K562 (cell line): ENCODE measurements around the gene LCLAT1. TPM values are rescaled to one million over a fixed set of nuclear protein-coding genes. Genes with fewer than 3 reads are reported as not detected.
A peak's percentile ranks its signal among the peaks of the same experiment; 100 is the strongest.

ENCODE experiments used
- ATAC-seq: fragments of 200-7000 bp; cut with Tn5 transposase; 3 replicates; pipeline ENCODE4 v1.9.1; 2020; ENCODE audit warnings: moderate library complexity
- BruUV-seq: library from RNA; stranded (reverse); fragments of 400-500 nt; replicated peaks from 2 replicates; lab custom pipeline; 2021; lab: Mats Ljungman, UMichigan
- CTCF ChIA-PET: fragments of 300-600 bp; formaldehyde crosslinking; extraction: SDS; loops from one replicate; lab custom pipeline; 2021; ENCODE audit warnings: low intra/inter-chr PET ratio; lab: Yijun Ruan, JAX
- POLR2A ChIA-PET: fragments of 300-600, 350-650 bp; sonication (Branson Sonifier 250); formaldehyde crosslinking; extraction: SDS; loops from one replicate; lab custom pipeline; 2021; ENCODE audit warnings: antibody characterized with exemption, inconsistent platforms; lab: Yijun Ruan, JAX
- DNase-seq, 4 experiments: peaks; one replicate each; pipeline versions ENCODE4 v3.0.0 to v3.0.0-alpha.2; 2011 to 2018; ENCODE audit warnings: low spot score in 3 of 4, mixed read lengths in 3 of 4; ENCODE audit errors: extremely low read depth in 1 of 4
- FAIRE-seq: peaks from 2 replicates; lab custom pipeline; 2011; peaks lifted over from hg19 to GRCh38; lab: Jason Lieb, UNC
- H2AFZ ChIP-seq: 2 replicates; pipeline ENCODE4 v1.6.0; 2011; ENCODE audit warnings: low read depth, low read length, control low read depth, inconsistent platforms
- H3K27ac ChIP-seq: fragments of 200-600 bp; 3 replicates; pipeline ENCODE4 v1.8.0; 2011; ENCODE audit warnings: low read depth, mild to moderate bottlenecking, control low read depth, inconsistent platforms, low read length, moderate library complexity, mixed read lengths; ENCODE audit errors: extremely low read depth
- H3K27me3 ChIP-seq, 2 experiments: fragments of 300-600 bp in 1 of 2; 2 replicates in 1 of 2; 3 replicates in 1 of 2; pipeline versions ENCODE4 v1.6.0 to v1.8.0; 2011; ENCODE audit warnings: inconsistent platforms in 2 of 2, low read length in 2 of 2, mild to moderate bottlenecking in 1 of 2, mixed read lengths in 1 of 2, moderate library complexity in 1 of 2; ENCODE audit not compliant: control insufficient read depth in 2 of 2, insufficient read depth in 2 of 2
- H3K36me3 ChIP-seq: fragments of 300-600 bp; 3 replicates; pipeline ENCODE4 v1.8.0; 2011; ENCODE audit warnings: mild to moderate bottlenecking, low read length, inconsistent platforms; ENCODE audit not compliant: control insufficient read depth, insufficient read depth
- H3K4me1 ChIP-seq, 2 experiments: fragments of 200-600 bp in 1 of 2; replicated peaks in 1 of 2; 2 replicates in 1 of 2; 3 replicates in 1 of 2; pipeline versions ENCODE4 v1.5.1 to v1.8.0; 2011; ENCODE audit warnings: inconsistent platforms in 2 of 2, low read length in 2 of 2, mild to moderate bottlenecking in 1 of 2, mixed read lengths in 1 of 2, moderate library complexity in 1 of 2; ENCODE audit not compliant: control insufficient read depth in 2 of 2, insufficient read depth in 2 of 2
- H3K4me2 ChIP-seq: 2 replicates; pipeline ENCODE4 v1.6.1; 2011; ENCODE audit warnings: low read length, control low read depth, inconsistent platforms, mixed read lengths; ENCODE audit not compliant: insufficient read depth
- H3K4me3 ChIP-seq: fragments of 200-600 bp; sonication (generic), shearing (Covaris generic); 2 replicates; pipeline ENCODE4 v1.5.1; 2016; ENCODE audit warnings: control low read depth, inconsistent platforms
- H3K79me2 ChIP-seq: fragments of 200-600 bp; 3 replicates; pipeline ENCODE4 v1.8.0; 2011; ENCODE audit warnings: low read length, inconsistent platforms; ENCODE audit not compliant: control insufficient read depth, insufficient read depth
- H3K9ac ChIP-seq, 2 experiments: 2 replicates each; pipeline versions ENCODE4 v1.6.0 to v1.6.1; 2011; ENCODE audit warnings: low read depth in 2 of 2, low read length in 2 of 2, control low read depth in 1 of 2, inconsistent platforms in 1 of 2, mild to moderate bottlenecking in 1 of 2, mixed read lengths in 1 of 2; ENCODE audit not compliant: insufficient read depth in 1 of 2
- H3K9me1 ChIP-seq: one replicate; pipeline ENCODE4 v1.6.0; 2011; ENCODE audit warnings: inconsistent platforms, mild to moderate bottlenecking, low read length, moderate library complexity; ENCODE audit not compliant: control insufficient read depth, insufficient read depth
- H3K9me3 ChIP-seq: replicated peaks from 2 replicates; pipeline ENCODE4 v1.5.1; 2011; ENCODE audit warnings: low read depth, low read length, inconsistent platforms; ENCODE audit not compliant: control insufficient read depth, insufficient read depth
- H4K20me1 ChIP-seq: replicated peaks from 2 replicates; pipeline ENCODE4 v1.6.1; 2011; ENCODE audit warnings: low read length, inconsistent platforms, mixed read lengths; ENCODE audit not compliant: control insufficient read depth, insufficient read depth
- KDM1A ChIP-seq, 2 experiments: fragments of 450-650 bp; IDR thresholded peaks; 2 replicates each; pipeline ENCODE4 v1.6.1; 2016; ENCODE audit warnings: mild to moderate bottlenecking in 2 of 2
- LEF1 ChIP-seq: fragments of 450-650 bp; IDR thresholded peaks from 2 replicates; pipeline ENCODE4 v1.6.1; 2016; ENCODE audit warnings: mild to moderate bottlenecking
- MXD1 ChIP-seq: fragments of 250-450 bp; sonication (Bioruptor Pico); IDR thresholded peaks from 2 replicates; pipeline ENCODE4 v1.8.0; 2021; ENCODE audit warnings: borderline replicate concordance, mild to moderate bottlenecking, moderate library complexity; ENCODE audit not compliant: poor library complexity, severe bottlenecking
- NFE2 ChIP-seq: IDR thresholded peaks from 2 replicates; pipeline ENCODE4 v1.6.1; 2014; ENCODE audit warnings: antibody characterized with exemption, low read depth
- NRF1 ChIP-seq, 2 experiments: fragments of 450-650 bp; IDR thresholded peaks in 1 of 2; conservative IDR thresholded peaks in 1 of 2; 2 replicates each; pipeline ENCODE4 v1.6.1; 2014; ENCODE audit warnings: mild to moderate bottlenecking in 2 of 2
- PCBP1 ChIP-seq: fragments of 200-400 bp; formaldehyde crosslinking; IDR thresholded peaks from 2 replicates; pipeline ENCODE4 v1.6.1; 2018; ENCODE audit warnings: mild to moderate bottlenecking, low read depth, low read length; ENCODE audit not compliant: poor library complexity, severe bottlenecking
- PTTG1 ChIP-seq: fragments of 450-650 bp; IDR thresholded peaks from 2 replicates; pipeline ENCODE4 v1.6.1; 2016; ENCODE audit warnings: low read depth, mild to moderate bottlenecking, missing genetic modification characterization, missing compliant biosample characterization
- RCOR1 ChIP-seq, 2 experiments: IDR thresholded peaks; 2 replicates each; pipeline ENCODE4 v1.6.1; 2012; ENCODE audit warnings: low read depth in 2 of 2, low read length in 2 of 2, borderline replicate concordance in 1 of 2, improper control_type of control experiment in 1 of 2
- SUPT5H ChIP-seq: fragments of 450-650 bp; IDR thresholded peaks from 2 replicates; pipeline ENCODE4 v1.6.1; 2016
- TGIF2 ChIP-seq: sonication (generic); formaldehyde crosslinking; IDR thresholded peaks from 2 replicates; pipeline ENCODE4 v1.8.1; 2022; ENCODE audit warnings: mild to moderate bottlenecking, missing genetic modification reagents, moderate library complexity
- YBX1 ChIP-seq: fragments of 450-650 bp; IDR thresholded peaks from 2 replicates; pipeline ENCODE4 v1.7.1; 2016; ENCODE audit warnings: mild to moderate bottlenecking
- ZKSCAN1 ChIP-seq: fragments of 150-350 bp; IDR thresholded peaks from 2 replicates; pipeline ENCODE4 v1.6.1; 2016; ENCODE audit warnings: low read depth, low read length
- ZKSCAN3 ChIP-seq: fragments of 250-450 bp; sonication (Bioruptor Pico); IDR thresholded peaks from 2 replicates; pipeline ENCODE4 v1.4.0; 2020
- ZNF12 ChIP-seq: sonication (generic); formaldehyde crosslinking; IDR thresholded peaks from 2 replicates; pipeline ENCODE4 v1.4.0; 2020; ENCODE audit warnings: mild to moderate bottlenecking, missing genetic modification reagents
- WGBS: fragments of 100-300 bp; shearing (Covaris generic); methylation state at CpG from one replicate; pipeline ENCODE4 v1.1.6; 2016; ENCODE audit warnings: low coverage, mixed read lengths; ENCODE audit not compliant: insufficient coverage; ENCODE audit errors: missing lambda C conversion rate; 5-methylcytosine and 5-hydroxymethylcytosine counted together
- in situ Hi-C: fragments of 300-500 bp; cut with MboI; formaldehyde crosslinking; loops from 4 replicates; pipeline ENCODE4 v1.15.0; 2018; ENCODE audit warnings: inconsistent platforms, mixed read lengths
- intact Hi-C: fragments of 100-400 bp; cut with micrococcal nuclease; formaldehyde crosslinking; loops from 2 replicates; pipeline ENCODE4 v1.14.2; 2022
- polyA plus RNA-seq, 8 experiments: library from polyadenylated mRNA; depleted of rRNA in 4 of 8; stranded (reverse) in 5 of 8; unstranded in 3 of 8; fragments of >200 nt; fragmentation: Nextera tagmentation in 2 of 8; fragmentation: Illumina TruSeq in 1 of 8; extraction: Ambion mirVana in 2 of 8; extraction: Trizol in 1 of 8; gene quantifications; 2 replicates each; pipeline versions ENCODE4 v1.2.1 to v1.2.3, GENCODE V29; 2011 to 2014; ENCODE audit warnings: inconsistent platforms in 1 of 8, missing spikeins in 1 of 8
- total RNA-seq, 7 experiments: library from RNA; depleted of rRNA in 6 of 7; stranded (reverse); fragments of >200 nt in 6 of 7; fragmentation: Illumina TruSeq in 2 of 7; extraction: Trizol in 2 of 7; gene quantifications; 2 replicates each; pipeline versions ENCODE4 v1.2.1 to v1.2.3, GENCODE V29; 2011 to 2021; ENCODE audit warnings: low replicate concordance in 1 of 7
- TF ChIP-seq, protein P1 (sequence below), 2 experiments: IDR thresholded peaks; 2 replicates each; pipeline ENCODE4 v1.6.1; 2012; ENCODE audit warnings: improper control_type of control experiment in 2 of 2, low read depth in 2 of 2, low read length in 2 of 2, borderline replicate concordance in 1 of 2
- TF ChIP-seq, protein P2 (sequence below): fragments of 450-650 bp; IDR thresholded peaks from 2 replicates; pipeline ENCODE4 v1.6.1; 2016

The LCLAT1 gene
- total and polyA plus RNA-seq, 9 of the 15 experiments (the other 6 are each of a cell fraction or from before 2014, with no cell fraction given) = 8.9 to 63.3 (median 25.4) TPM

- Histone ChIP-seq H3K79me2 (no peaks in the 10 kb centered on the region), H3K27me3 (peaks cover 4 to 14% of the 10 kb centered on the region in 2 experiments; a peak in 4 of 5 replicates), H3K4me3 (no peak overlapping the region), H3K4me2 (no peak overlapping the region), H3K27ac (no peak overlapping the region), H3K9ac (no peak overlapping the region), H3K4me1 (peaks cover 0 to 2% of the 10 kb centered on the region in 2 experiments; a peak in 1 of 5 replicates), H4K20me1 (no peaks in the 10 kb centered on the region), H3K36me3 (no peaks in the 10 kb centered on the region), H2AFZ (no peak overlapping the region), H3K9me1 (no peaks in the 10 kb centered on the region), H3K9me3 (no peaks in the 10 kb centered on the region)
- FAIRE-seq (no peak), ATAC-seq (no peak), DNase-seq (no peak)
- CTCF ChIA-PET = no interaction called here
- intact Hi-C loops (no loop called here), in situ Hi-C loops (no loop called here)
- 19% methylated on average over 8 of the region's 8 CpGs for WGBS
- no TSS peak for BruUV-seq
- POLR2A ChIA-PET = no interaction called here
- 0 out of 4 replicates have a peak, but pooled peaks of 1 of the 2 experiments have one; percentile 22 for TF ChIP-seq RCOR1 (IDR thresholded peaks at IDR 0.05; ENCODE audit: borderline replicate concordance in 1 of 2, low read depth in 2 of 2, low read length in 2 of 2)
- TF ChIP-seq YBX1 = no peak
- no peak for TF ChIP-seq LEF1
- TF ChIP-seq, protein P1, sequence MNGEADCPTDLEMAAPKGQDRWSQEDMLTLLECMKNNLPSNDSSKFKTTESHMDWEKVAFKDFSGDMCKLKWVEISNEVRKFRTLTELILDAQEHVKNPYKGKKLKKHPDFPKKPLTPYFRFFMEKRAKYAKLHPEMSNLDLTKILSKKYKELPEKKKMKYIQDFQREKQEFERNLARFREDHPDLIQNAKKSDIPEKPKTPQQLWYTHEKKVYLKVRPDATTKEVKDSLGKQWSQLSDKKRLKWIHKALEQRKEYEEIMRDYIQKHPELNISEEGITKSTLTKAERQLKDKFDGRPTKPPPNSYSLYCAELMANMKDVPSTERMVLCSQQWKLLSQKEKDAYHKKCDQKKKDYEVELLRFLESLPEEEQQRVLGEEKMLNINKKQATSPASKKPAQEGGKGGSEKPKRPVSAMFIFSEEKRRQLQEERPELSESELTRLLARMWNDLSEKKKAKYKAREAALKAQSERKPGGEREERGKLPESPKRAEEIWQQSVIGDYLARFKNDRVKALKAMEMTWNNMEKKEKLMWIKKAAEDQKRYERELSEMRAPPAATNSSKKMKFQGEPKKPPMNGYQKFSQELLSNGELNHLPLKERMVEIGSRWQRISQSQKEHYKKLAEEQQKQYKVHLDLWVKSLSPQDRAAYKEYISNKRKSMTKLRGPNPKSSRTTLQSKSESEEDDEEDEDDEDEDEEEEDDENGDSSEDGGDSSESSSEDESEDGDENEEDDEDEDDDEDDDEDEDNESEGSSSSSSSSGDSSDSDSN (IDR thresholded peaks at IDR 0.05; ENCODE audit: borderline replicate concordance in 1 of 2, low read depth in 2 of 2, low read length in 2 of 2) = no peak
- TF ChIP-seq PTTG1 (tag) = no peak
- TF ChIP-seq ZKSCAN1 = no peak
- TF ChIP-seq NFE2 = no peak
- no peak for TF ChIP-seq PCBP1
- TF ChIP-seq ZKSCAN3 (CRISPR knock-in tag) = no peak
- TF ChIP-seq, protein P2, sequence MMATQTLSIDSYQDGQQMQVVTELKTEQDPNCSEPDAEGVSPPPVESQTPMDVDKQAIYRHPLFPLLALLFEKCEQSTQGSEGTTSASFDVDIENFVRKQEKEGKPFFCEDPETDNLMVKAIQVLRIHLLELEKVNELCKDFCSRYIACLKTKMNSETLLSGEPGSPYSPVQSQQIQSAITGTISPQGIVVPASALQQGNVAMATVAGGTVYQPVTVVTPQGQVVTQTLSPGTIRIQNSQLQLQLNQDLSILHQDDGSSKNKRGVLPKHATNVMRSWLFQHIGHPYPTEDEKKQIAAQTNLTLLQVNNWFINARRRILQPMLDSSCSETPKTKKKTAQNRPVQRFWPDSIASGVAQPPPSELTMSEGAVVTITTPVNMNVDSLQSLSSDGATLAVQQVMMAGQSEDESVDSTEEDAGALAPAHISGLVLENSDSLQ = no peak
- no peak for TF ChIP-seq ZNF12
- TF ChIP-seq KDM1A (IDR thresholded peaks at IDR 0.05) = peak; percentile 55 to 79; a peak in 3 of 4 replicates
- TF ChIP-seq TGIF2 (CRISPR knock-in tag) = no peak
- TF ChIP-seq SUPT5H = no peak
- TF ChIP-seq NRF1 (conservative IDR thresholded peaks at IDR 0.05 in 1 of 2, IDR thresholded peaks at IDR 0.05 in 1 of 2) = 0 out of 4 replicates have a peak, but pooled peaks of 1 of the 2 experiments have one; percentile 18
- no peak for TF ChIP-seq MXD1
These were observed 34.9 kb upstream of the LCLAT1 start for GRCh38 chr2:30412047-30412683.
